Thyroid gland (tissue), 4 donors: ENCODE results near the gene AGAP2.

Source experiments
- POLR2A ChIP-seq, 2 donors: fragments of 450-650 bp; IDR thresholded peaks; one replicate each; pipeline ENCODE4 v1.6.1; 2017; ENCODE audit warnings: antibody characterized with exemption in 2 of 2, mild to moderate bottlenecking in 2 of 2, moderate library complexity in 1 of 2
- TF ChIP-seq, protein P1 (sequence below), 6 experiments: fragments of 200-600 bp in 3 of 6; fragments of 450-650 bp in 3 of 6; sonication (generic) in 3 of 6; IDR thresholded peaks; one replicate each; pipeline ENCODE4 v1.5.1; 2016 to 2019; ENCODE audit warnings: antibody characterized with exemption in 6 of 6, mild to moderate bottlenecking in 2 of 6, inconsistent platforms in 1 of 6, moderate library complexity in 1 of 6

DNA sequence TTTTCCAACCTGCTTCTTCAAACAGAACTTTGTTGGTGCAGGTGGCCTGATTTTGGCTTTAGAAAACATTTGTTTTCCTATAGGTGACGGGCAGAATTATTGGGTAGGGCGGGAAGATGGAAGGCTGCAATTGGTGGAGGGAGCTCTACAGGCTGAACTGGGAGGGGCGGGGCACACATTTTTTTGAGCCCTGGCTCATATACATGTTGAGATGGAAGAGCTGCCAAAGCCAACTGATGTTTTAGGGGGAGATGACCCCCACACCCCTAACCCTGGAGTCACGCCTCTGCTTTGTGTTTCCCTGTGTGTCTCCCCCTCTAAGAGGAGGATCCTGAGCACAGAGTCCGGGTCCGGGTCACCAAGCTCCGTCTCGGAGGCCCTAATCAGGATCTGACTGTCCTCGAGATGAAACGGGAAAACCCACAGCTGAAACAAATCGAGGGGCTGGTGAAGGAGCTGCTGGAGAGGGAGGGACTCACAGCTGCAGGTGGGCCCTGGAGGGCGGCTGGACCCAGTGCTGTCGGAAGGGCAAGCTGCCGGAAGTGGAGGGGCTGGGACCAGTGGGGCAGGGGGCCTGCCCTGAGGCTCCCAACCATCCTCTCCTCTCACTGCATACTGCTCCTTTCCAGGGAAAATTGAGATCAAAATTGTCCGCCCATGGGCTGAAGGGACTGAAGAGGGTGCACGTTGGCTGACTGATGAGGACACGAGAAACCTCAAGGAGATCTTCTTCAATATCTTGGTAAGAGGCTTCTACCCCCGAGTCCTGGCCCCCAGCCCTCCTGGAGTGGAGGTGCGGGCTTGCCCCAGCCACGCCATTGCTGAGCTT lies 18.6 kb downstream of the AGAP2 start:
- TF ChIP-seq, protein P1, sequence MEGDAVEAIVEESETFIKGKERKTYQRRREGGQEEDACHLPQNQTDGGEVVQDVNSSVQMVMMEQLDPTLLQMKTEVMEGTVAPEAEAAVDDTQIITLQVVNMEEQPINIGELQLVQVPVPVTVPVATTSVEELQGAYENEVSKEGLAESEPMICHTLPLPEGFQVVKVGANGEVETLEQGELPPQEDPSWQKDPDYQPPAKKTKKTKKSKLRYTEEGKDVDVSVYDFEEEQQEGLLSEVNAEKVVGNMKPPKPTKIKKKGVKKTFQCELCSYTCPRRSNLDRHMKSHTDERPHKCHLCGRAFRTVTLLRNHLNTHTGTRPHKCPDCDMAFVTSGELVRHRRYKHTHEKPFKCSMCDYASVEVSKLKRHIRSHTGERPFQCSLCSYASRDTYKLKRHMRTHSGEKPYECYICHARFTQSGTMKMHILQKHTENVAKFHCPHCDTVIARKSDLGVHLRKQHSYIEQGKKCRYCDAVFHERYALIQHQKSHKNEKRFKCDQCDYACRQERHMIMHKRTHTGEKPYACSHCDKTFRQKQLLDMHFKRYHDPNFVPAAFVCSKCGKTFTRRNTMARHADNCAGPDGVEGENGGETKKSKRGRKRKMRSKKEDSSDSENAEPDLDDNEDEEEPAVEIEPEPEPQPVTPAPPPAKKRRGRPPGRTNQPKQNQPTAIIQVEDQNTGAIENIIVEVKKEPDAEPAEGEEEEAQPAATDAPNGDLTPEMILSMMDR (IDR thresholded peaks at IDR 0.05), result no peak
- no peak for TF ChIP-seq POLR2A (IDR thresholded peaks at IDR 0.05)
